IMR-90 (cell line): ENCODE measurements around the gene ALKBH1. TPM values are rescaled to one million over a fixed set of nuclear protein-coding genes. Genes with fewer than 3 reads are reported as not detected.
A peak's percentile ranks its signal among the peaks of the same experiment; 100 is the strongest.

Experiments
- ATAC-seq: fragments of 200-7000 bp; cut with Tn5 transposase; 2 replicates; pipeline ENCODE4 v1.9.1; 2020; ENCODE audit warnings: low read depth, mild to moderate bottlenecking, moderate library complexity
- BruUV-seq: library from RNA; stranded (reverse); fragments of 400-500 nt; replicated peaks from 2 replicates; lab custom pipeline; 2021; lab: Mats Ljungman, UMichigan
- CTCF ChIA-PET: fragments of 300-600 bp; formaldehyde crosslinking; extraction: SDS; loops from one replicate; lab custom pipeline; 2021; ENCODE audit warnings: antibody characterized with exemption; lab: Yijun Ruan, JAX
- POLR2A ChIA-PET: fragments of 300-600 bp; sonication (Branson Sonifier 250); formaldehyde crosslinking; loops from one replicate; lab custom pipeline; 2022; ENCODE audit warnings: antibody characterized with exemption; ENCODE audit not compliant: unreplicated experiment; lab: Charles Lee
- DNase-seq: peaks from one replicate; pipeline ENCODE4 v3.0.0; 2013
- H2AFZ ChIP-seq: replicated peaks from 2 replicates; pipeline ENCODE3; 2013; ENCODE audit warnings: low read length, mild to moderate bottlenecking; ENCODE audit not compliant: poor library complexity
- H2AK5ac ChIP-seq: 2 replicates; pipeline ENCODE4 v1.6.1; 2013; ENCODE audit warnings: low read depth, low read length, inconsistent platforms
- H2AK9ac ChIP-seq: replicated peaks from 2 replicates; pipeline ENCODE3; 2013; ENCODE audit warnings: mild to moderate bottlenecking, low read depth, low read length, moderate library complexity; ENCODE audit not compliant: poor library complexity
- H2BK120ac ChIP-seq: 2 replicates; pipeline ENCODE4 v1.6.1; 2013; ENCODE audit warnings: low read depth, low read length, inconsistent platforms
- H2BK15ac ChIP-seq: 3 replicates; pipeline ENCODE4 v1.6.1; 2013; ENCODE audit warnings: low read depth, low read length, inconsistent platforms
- H2BK20ac ChIP-seq: 2 replicates; pipeline ENCODE4 v1.6.1; 2013; ENCODE audit warnings: low read depth, mild to moderate bottlenecking, inconsistent platforms, low read length, moderate library complexity
- H2BK5ac ChIP-seq: 2 replicates; pipeline ENCODE4 v1.6.1; 2013; ENCODE audit warnings: mild to moderate bottlenecking, low read depth, low read length, inconsistent platforms; ENCODE audit not compliant: poor library complexity, severe bottlenecking
- H3K14ac ChIP-seq: replicated peaks from 2 replicates; pipeline ENCODE4 v1.6.1; 2013; ENCODE audit warnings: low read depth, low read length, inconsistent platforms
- H3K18ac ChIP-seq: 2 replicates; pipeline ENCODE4 v1.6.1; 2013; ENCODE audit warnings: low read depth, low read length, control low read depth
- H3K23ac ChIP-seq: 2 replicates; pipeline ENCODE4 v1.6.1; 2013; ENCODE audit warnings: low read depth, low read length, inconsistent platforms
- H3K27ac ChIP-seq: 2 replicates; pipeline ENCODE4 v1.5.1; 2013; ENCODE audit warnings: mild to moderate bottlenecking, control low read depth, low read length; ENCODE audit not compliant: insufficient read depth
- H3K27me3 ChIP-seq: 2 replicates; pipeline ENCODE4 v1.6.1; 2013; ENCODE audit warnings: low read length; ENCODE audit not compliant: control insufficient read depth, insufficient read depth
- H3K36me3 ChIP-seq: 2 replicates; pipeline ENCODE4 v1.6.1; 2013; ENCODE audit warnings: low read length, mixed read lengths; ENCODE audit not compliant: control insufficient read depth, insufficient read depth
- H3K4ac ChIP-seq: 2 replicates; pipeline ENCODE4 v1.6.1; 2013; ENCODE audit warnings: low read depth, low read length, inconsistent platforms
- H3K4me1 ChIP-seq: 2 replicates; pipeline ENCODE4 v1.6.1; 2013; ENCODE audit warnings: low read length, mixed read lengths; ENCODE audit not compliant: control insufficient read depth, insufficient read depth
- H3K4me2 ChIP-seq: 2 replicates; pipeline ENCODE4 v1.6.1; 2013; ENCODE audit warnings: low read depth, mild to moderate bottlenecking, control low read depth, low read length, moderate library complexity
- H3K4me3 ChIP-seq: 2 replicates; pipeline ENCODE4 v1.5.1; 2013; ENCODE audit warnings: low read depth, mild to moderate bottlenecking, control low read depth, low read length, moderate library complexity; ENCODE audit not compliant: insufficient read depth
- H3K56ac ChIP-seq: 2 replicates; pipeline ENCODE4 v1.6.1; 2013; ENCODE audit warnings: low read length, inconsistent platforms; ENCODE audit not compliant: insufficient read depth; ENCODE audit errors: extremely low read depth
- H3K79me1 ChIP-seq, 2 experiments: 2 replicates each; pipeline ENCODE4 v1.6.1; 2013; ENCODE audit warnings: low read length in 2 of 2, inconsistent platforms in 1 of 2, low read depth in 1 of 2
- H3K9ac ChIP-seq: 2 replicates; pipeline ENCODE4 v1.6.1; 2013; ENCODE audit warnings: low read depth, low read length, control low read depth
- H3K9me1 ChIP-seq: 2 replicates; pipeline ENCODE4 v1.6.1; 2013; ENCODE audit warnings: low read length, inconsistent platforms; ENCODE audit not compliant: insufficient read depth
- H3K9me3 ChIP-seq: 2 replicates; pipeline ENCODE4 v1.6.1; 2013; ENCODE audit warnings: low read length; ENCODE audit not compliant: control insufficient read depth, insufficient read depth
- H4K20me1 ChIP-seq: 2 replicates; pipeline ENCODE4 v1.6.1; 2013; ENCODE audit warnings: low read length, inconsistent platforms; ENCODE audit not compliant: insufficient read depth
- H4K5ac ChIP-seq: 2 replicates; pipeline ENCODE4 v1.6.1; 2013; ENCODE audit warnings: mild to moderate bottlenecking, low read depth, low read length, control low read depth
- H4K8ac ChIP-seq, 2 experiments: 2 replicates each; pipeline ENCODE4 v1.6.1; 2013; ENCODE audit warnings: low read depth in 2 of 2, low read length in 2 of 2, control low read depth in 1 of 2, inconsistent platforms in 1 of 2
- H4K91ac ChIP-seq: 2 replicates; pipeline ENCODE4 v1.6.1; 2013; ENCODE audit warnings: low read depth, low read length, inconsistent platforms; ENCODE audit not compliant: insufficient read depth
- BHLHE40 ChIP-seq: fragments of 150-350 bp; IDR thresholded peaks from 2 replicates; pipeline ENCODE4 v1.6.1; 2016; ENCODE audit warnings: mild to moderate bottlenecking, low read depth, low read length
- CEBPB ChIP-seq: IDR thresholded peaks from 2 replicates; pipeline ENCODE4 v1.6.1; 2012; ENCODE audit warnings: low read depth, low read length, improper control_type of control experiment
- CHD1 ChIP-seq: IDR thresholded peaks from 2 replicates; pipeline ENCODE4 v1.6.1; 2012; ENCODE audit warnings: low read depth, low read length, improper control_type of control experiment
- CTCF ChIP-seq: conservative IDR thresholded peaks from 2 replicates; pipeline ENCODE4 v1.5.1; 2012; ENCODE audit warnings: mild to moderate bottlenecking, low read depth, low read length, improper control_type of control experiment
- ELK1 ChIP-seq: fragments of 150-350 bp; IDR thresholded peaks from 2 replicates; pipeline ENCODE4 v1.6.1; 2016; ENCODE audit warnings: low read depth, mild to moderate bottlenecking, low read length, moderate library complexity, borderline replicate concordance
- MAFK ChIP-seq: IDR thresholded peaks from 2 replicates; pipeline ENCODE4 v1.6.1; 2012; ENCODE audit warnings: low read depth, low read length, improper control_type of control experiment
- MAZ ChIP-seq: IDR thresholded peaks from 2 replicates; pipeline ENCODE4 v1.6.1; 2012; ENCODE audit warnings: low read depth, mild to moderate bottlenecking, low read length, improper control_type of control experiment, moderate library complexity, borderline replicate concordance
- MXI1 ChIP-seq: IDR thresholded peaks from 2 replicates; pipeline ENCODE4 v1.6.1; 2012; ENCODE audit warnings: low read depth, mild to moderate bottlenecking, low read length, moderate library complexity, borderline replicate concordance
- NFE2L2 ChIP-seq: fragments of 150-350 bp; IDR thresholded peaks from 2 replicates; pipeline ENCODE4 v1.6.1; 2016; ENCODE audit warnings: low read depth, mild to moderate bottlenecking, low read length
- RAD21 ChIP-seq: IDR thresholded peaks from 2 replicates; pipeline ENCODE4 v1.6.1; 2012; ENCODE audit warnings: low read length, improper control_type of control experiment
- RCOR1 ChIP-seq: IDR thresholded peaks from 2 replicates; pipeline ENCODE4 v1.6.1; 2012; ENCODE audit warnings: mild to moderate bottlenecking, low read length, improper control_type of control experiment; ENCODE audit not compliant: insufficient replicate concordance
- RFX5 ChIP-seq: IDR thresholded peaks from 2 replicates; pipeline ENCODE4 v1.8.0; 2012; ENCODE audit warnings: low read depth, mild to moderate bottlenecking, low read length, moderate library complexity
- USF2 ChIP-seq: fragments of 150-350 bp; IDR thresholded peaks from 2 replicates; pipeline ENCODE4 v1.6.1; 2017; ENCODE audit warnings: mild to moderate bottlenecking, antibody characterized with exemption, low read length, low read depth
- WGBS, 2 experiments: methylation state at CpG; one replicate each; pipeline versions ENCODE4 v1.1.5 to v1.1.7; 2013; ENCODE audit warnings: missing lambda C conversion rate in 2 of 2; ENCODE audit not compliant: insufficient read length in 1 of 2; ENCODE audit errors: extremely low coverage in 2 of 2; 5-methylcytosine and 5-hydroxymethylcytosine counted together
- dilution Hi-C: fragments of 300-500 bp; cut with HindIII; formaldehyde crosslinking; loops from one replicate; pipeline ENCODE4 v1.14.3; 2018; ENCODE audit warnings: low sequenced_read_pairs; ENCODE audit not compliant: unreplicated experiment
- in situ Hi-C: fragments of 300-500 bp; cut with MboI; formaldehyde crosslinking; loops from 3 replicates; pipeline ENCODE4 v1.14.3; 2019; ENCODE audit warnings: low sequenced_read_pairs, inconsistent platforms, mixed read lengths
- intact Hi-C: fragments of 100-400 bp; cut with micrococcal nuclease; formaldehyde crosslinking; loops from 2 replicates; pipeline ENCODE4 v1.10.0; 2022
- polyA plus RNA-seq, 3 experiments: library from polyadenylated mRNA; depleted of rRNA; stranded (reverse); fragments of >200 nt; gene quantifications; 2 replicates each; pipeline ENCODE4 v1.2.3, GENCODE V29; 2012; ENCODE audit warnings: low replicate concordance in 1 of 3
- total RNA-seq: library from RNA; depleted of rRNA; stranded (reverse); fragments of >200 nt; gene quantifications from 2 replicates; pipeline ENCODE4 v1.2.3, GENCODE V29; 2012

Gene ALKBH1
- total and polyA plus RNA-seq, 2 of the 4 experiments (the other 2 are of a cell fraction): 10.0 to 10.8 TPM

GRCh38 chr14:77649326-77649725 is 58.5 kb downstream of the ALKBH1 start:
- no peak overlapping the region for H2BK120ac ChIP-seq
- no peaks in the 10 kb centered on the region for H4K20me1 ChIP-seq
- no peak overlapping the region for H2AK5ac ChIP-seq
- ATAC-seq (no peak), DNase-seq (peak; percentile 18)
- no peak overlapping the region for H3K14ac ChIP-seq
- H2BK5ac ChIP-seq: no peak overlapping the region
- ChIA-PET POLR2A (no interaction called here), CTCF (no interaction called here)
- H3K27ac ChIP-seq: no peak overlapping the region
- no CpG with 5 or more reads among the region's 3 CpGs for WGBS, 2 experiments
- no peaks in the 10 kb centered on the region for H3K9me1 ChIP-seq
- H4K91ac ChIP-seq: no peak overlapping the region
- H2BK15ac ChIP-seq: no peak overlapping the region
- no peak overlapping the region for H3K4me2 ChIP-seq
- H4K8ac ChIP-seq: no peak overlapping the region
- no TSS peak for BruUV-seq
- H2AFZ ChIP-seq: no peak overlapping the region
- H2BK20ac ChIP-seq: no peak overlapping the region
- H3K4me3 ChIP-seq: no peak overlapping the region
- H2AK9ac ChIP-seq: no peak overlapping the region
- no peak overlapping the region for H4K5ac ChIP-seq
- TF ChIP-seq CHD1: no peak
- no peak for TF ChIP-seq CTCF
- no peak for TF ChIP-seq RCOR1
- no peak for TF ChIP-seq MAFK
- TF ChIP-seq RFX5: no peak
- no peak for TF ChIP-seq MAZ
- no peak for TF ChIP-seq NFE2L2
- TF ChIP-seq CEBPB: no peak
- no peak for TF ChIP-seq ELK1
- no peak for TF ChIP-seq RAD21
- TF ChIP-seq MXI1: no peak
- TF ChIP-seq USF2: no peak
- TF ChIP-seq BHLHE40: no peak
- H3K4ac ChIP-seq: no peak overlapping the region
- H3K79me1 ChIP-seq: no peaks in the 10 kb centered on the region
- intact Hi-C loops (no loop called here), in situ Hi-C loops (no loop called here), dilution Hi-C loops (no loop called here)
- H3K9ac ChIP-seq: no peak overlapping the region
- H3K36me3 ChIP-seq: no peaks in the 10 kb centered on the region
- H3K27me3 ChIP-seq: no peaks in the 10 kb centered on the region
- H3K23ac ChIP-seq: no peak overlapping the region
- H3K56ac ChIP-seq: no peak overlapping the region
- no peaks in the 10 kb centered on the region for H3K4me1 ChIP-seq
- H3K9me3 ChIP-seq: no peaks in the 10 kb centered on the region
- no peak overlapping the region for H3K18ac ChIP-seq
